B cell (primary cell): Measurements from ENCODE around the gene DTNBP1.

Experiments
- EZH2 ChIP-seq: IDR thresholded peaks from 2 replicates; pipeline ENCODE4 v1.6.1; 2012; ENCODE audit warnings: borderline replicate concordance, low read depth, mild to moderate bottlenecking, moderate library complexity, low read length; ENCODE audit not compliant: insufficient read depth, poor library complexity, severe bottlenecking
- TF ChIP-seq, protein P1 (sequence below): fragments of 200-600 bp; IDR thresholded peaks from one replicate; pipeline ENCODE4 v1.8.0; 2022; ENCODE audit warnings: antibody characterized with exemption, mild to moderate bottlenecking

DNA sequence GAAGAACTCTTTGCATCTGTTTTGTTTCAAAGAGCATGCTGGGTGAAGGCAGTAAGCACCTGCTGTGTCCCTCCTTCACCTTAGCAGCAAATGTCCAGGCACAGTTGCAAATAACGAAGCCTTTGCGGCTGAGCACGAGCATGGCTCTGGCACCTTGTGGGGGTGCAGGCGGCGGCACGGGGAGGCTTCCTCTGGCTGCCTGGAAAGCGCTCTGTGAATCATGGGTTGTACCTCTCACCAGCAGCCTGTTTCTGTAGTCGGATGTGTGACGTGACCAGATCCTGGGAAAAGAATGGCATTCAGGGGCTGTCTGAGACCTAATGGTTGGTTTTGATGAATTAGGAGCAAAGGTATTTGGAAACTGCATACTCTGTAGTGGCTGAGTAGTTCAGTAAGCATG, 144.8 kb downstream of the DTNBP1 start:
- TF ChIP-seq, protein P1, sequence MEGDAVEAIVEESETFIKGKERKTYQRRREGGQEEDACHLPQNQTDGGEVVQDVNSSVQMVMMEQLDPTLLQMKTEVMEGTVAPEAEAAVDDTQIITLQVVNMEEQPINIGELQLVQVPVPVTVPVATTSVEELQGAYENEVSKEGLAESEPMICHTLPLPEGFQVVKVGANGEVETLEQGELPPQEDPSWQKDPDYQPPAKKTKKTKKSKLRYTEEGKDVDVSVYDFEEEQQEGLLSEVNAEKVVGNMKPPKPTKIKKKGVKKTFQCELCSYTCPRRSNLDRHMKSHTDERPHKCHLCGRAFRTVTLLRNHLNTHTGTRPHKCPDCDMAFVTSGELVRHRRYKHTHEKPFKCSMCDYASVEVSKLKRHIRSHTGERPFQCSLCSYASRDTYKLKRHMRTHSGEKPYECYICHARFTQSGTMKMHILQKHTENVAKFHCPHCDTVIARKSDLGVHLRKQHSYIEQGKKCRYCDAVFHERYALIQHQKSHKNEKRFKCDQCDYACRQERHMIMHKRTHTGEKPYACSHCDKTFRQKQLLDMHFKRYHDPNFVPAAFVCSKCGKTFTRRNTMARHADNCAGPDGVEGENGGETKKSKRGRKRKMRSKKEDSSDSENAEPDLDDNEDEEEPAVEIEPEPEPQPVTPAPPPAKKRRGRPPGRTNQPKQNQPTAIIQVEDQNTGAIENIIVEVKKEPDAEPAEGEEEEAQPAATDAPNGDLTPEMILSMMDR, result no peak
- no peak for TF ChIP-seq EZH2
